Neuronal stem cell (in vitro differentiated cells): ENCODE results near the gene OR4N2.
"Not testable (repeated sequence)": the region's sequence is repeated elsewhere in the genome, so short reads cannot be mapped to it uniquely, and the experiment has no call there.

Experiments used
- DNase-seq: peaks from one replicate; pipeline ENCODE4 v3.0.0-alpha.2; 2013; ENCODE audit warnings: low spot score
- H2AFZ ChIP-seq: one replicate; pipeline ENCODE4 v1.6.1; 2013; ENCODE audit warnings: mild to moderate bottlenecking, low read length, inconsistent platforms
- H2AK5ac ChIP-seq: 2 replicates; pipeline ENCODE4 v1.6.1; 2013; ENCODE audit warnings: low read depth, mild to moderate bottlenecking, inconsistent platforms, low read length, moderate library complexity, mixed read lengths
- H2BK120ac ChIP-seq: 2 replicates; pipeline ENCODE4 v1.6.1; 2013; ENCODE audit warnings: low read depth, mild to moderate bottlenecking, inconsistent platforms, low read length, moderate library complexity, mixed read lengths
- H2BK12ac ChIP-seq: one replicate; pipeline ENCODE4 v1.6.1; 2013; ENCODE audit warnings: low read length, inconsistent platforms
- H2BK15ac ChIP-seq: 2 replicates; pipeline ENCODE4 v1.6.1; 2013; ENCODE audit warnings: mild to moderate bottlenecking, low read length, inconsistent platforms, mixed read lengths
- H2BK5ac ChIP-seq: one replicate; pipeline ENCODE4 v1.6.1; 2013; ENCODE audit warnings: inconsistent platforms, mild to moderate bottlenecking, low read length, moderate library complexity
- H3K14ac ChIP-seq: one replicate; pipeline ENCODE4 v1.6.1; 2013; ENCODE audit warnings: low read length, inconsistent platforms
- H3K18ac ChIP-seq: 2 replicates; pipeline ENCODE4 v1.6.1; 2013; ENCODE audit warnings: low read length, inconsistent platforms
- H3K23ac ChIP-seq: 2 replicates; pipeline ENCODE4 v1.6.1; 2013; ENCODE audit warnings: low read depth, mild to moderate bottlenecking, mixed read lengths, low read length, inconsistent platforms; ENCODE audit not compliant: poor library complexity
- H3K27ac ChIP-seq: replicated peaks from 3 replicates; pipeline ENCODE4 v1.5.1; 2013; ENCODE audit warnings: low read length, inconsistent platforms
- H3K27me3 ChIP-seq, 3 experiments: 2 replicates each; pipeline ENCODE4 v1.6.1; 2013; ENCODE audit warnings: low read length in 3 of 3, mild to moderate bottlenecking in 2 of 3, inconsistent platforms in 1 of 3, low read depth in 1 of 3, mixed read lengths in 1 of 3, moderate library complexity in 1 of 3; ENCODE audit not compliant: control insufficient read depth in 3 of 3, insufficient read depth in 3 of 3
- H3K36me3 ChIP-seq, 2 donors: replicated peaks in 1 of 2; 2 replicates each; pipeline ENCODE4 v1.6.1; 2013; ENCODE audit warnings: low read length in 2 of 2; ENCODE audit not compliant: control insufficient read depth in 2 of 2, insufficient read depth in 2 of 2
- H3K4ac ChIP-seq: 2 replicates; pipeline ENCODE4 v1.6.1; 2013; ENCODE audit warnings: inconsistent platforms, mild to moderate bottlenecking, low read length, moderate library complexity
- H3K4me1 ChIP-seq, 2 donors: 1 replicate in 1 of 2; 2 replicates in 1 of 2; pipeline ENCODE4 v1.6.1; 2013; ENCODE audit warnings: low read length in 2 of 2, low read depth in 1 of 2; ENCODE audit not compliant: control insufficient read depth in 2 of 2, insufficient read depth in 1 of 2
- H3K4me2 ChIP-seq: one replicate; pipeline ENCODE4 v1.6.1; 2013; ENCODE audit warnings: mild to moderate bottlenecking, low read length, inconsistent platforms; ENCODE audit not compliant: insufficient read depth, poor library complexity, severe bottlenecking
- H3K4me3 ChIP-seq, 2 donors: 2 replicates each; pipeline ENCODE4 v1.5.1; 2013; ENCODE audit warnings: low read length in 2 of 2, mild to moderate bottlenecking in 2 of 2, inconsistent platforms in 1 of 2, moderate library complexity in 1 of 2
- H3K79me1 ChIP-seq: one replicate; pipeline ENCODE4 v1.6.1; 2013; ENCODE audit warnings: low read depth, mild to moderate bottlenecking, inconsistent platforms, low read length, moderate library complexity
- H3K9ac ChIP-seq: one replicate; pipeline ENCODE4 v1.6.1; 2013; ENCODE audit warnings: mild to moderate bottlenecking, low read depth, low read length, inconsistent platforms; ENCODE audit not compliant: poor library complexity
- H3K9me3 ChIP-seq, 2 donors: replicated peaks in 1 of 2; 2 replicates each; pipeline versions ENCODE3 to v1.6.1; 2013; ENCODE audit warnings: low read length in 2 of 2, mild to moderate bottlenecking in 2 of 2, inconsistent platforms in 1 of 2, low read depth in 1 of 2, mixed read lengths in 1 of 2, moderate library complexity in 1 of 2; ENCODE audit not compliant: control insufficient read depth in 2 of 2, insufficient read depth in 1 of 2
- H4K8ac ChIP-seq: one replicate; pipeline ENCODE4 v1.6.1; 2013; ENCODE audit warnings: low read depth, mild to moderate bottlenecking, inconsistent platforms, low read length, moderate library complexity
- H4K91ac ChIP-seq: one replicate; pipeline ENCODE4 v1.6.1; 2013; ENCODE audit warnings: low read length, low read depth, mild to moderate bottlenecking, inconsistent platforms; ENCODE audit not compliant: poor library complexity
- WGBS, 2 donors: extraction: QIAGEN DNeasy Blood & Tissue Kit; methylation state at CpG; one replicate each; pipeline ENCODE4 v1.1.7; 2013; ENCODE audit warnings: missing lambda C conversion rate in 2 of 2, mixed read lengths in 1 of 2; ENCODE audit not compliant: insufficient read length in 2 of 2, insufficient replicate concordance in 1 of 2; ENCODE audit errors: extremely low coverage in 2 of 2; 5-methylcytosine and 5-hydroxymethylcytosine counted together

OR4N2 gene

GRCh38 chr14:19787318-19787717, 16.3 kb upstream of the OR4N2 start:
- H3K36me3 ChIP-seq, H2BK5ac ChIP-seq, H3K27ac ChIP-seq, H3K18ac ChIP-seq, H2AFZ ChIP-seq, H3K79me1 ChIP-seq, H4K91ac ChIP-seq, H3K4me3 ChIP-seq, H2AK5ac ChIP-seq, H3K4me1 ChIP-seq, H2BK120ac ChIP-seq, H3K4me2 ChIP-seq, DNase-seq, H3K9me3 ChIP-seq, H3K14ac ChIP-seq, H3K23ac ChIP-seq, H2BK12ac ChIP-seq, H3K4ac ChIP-seq, H2BK15ac ChIP-seq, H4K8ac ChIP-seq, H3K9ac ChIP-seq, H3K27me3 ChIP-seq: not testable (repeated sequence)
- WGBS, 2 donors = no CpG with 5 or more reads among the region's 6 CpGs

GRCh38 chr14:19788150-19788549, 15.4 kb upstream of the OR4N2 start:
- not testable (repeated sequence) for H2BK15ac ChIP-seq, H3K23ac ChIP-seq, H3K9ac ChIP-seq, H3K14ac ChIP-seq, H2BK12ac ChIP-seq, H3K4me3 ChIP-seq, H3K27ac ChIP-seq, H3K4me1 ChIP-seq, H2AK5ac ChIP-seq, H3K9me3 ChIP-seq, H3K4ac ChIP-seq, H2BK120ac ChIP-seq, H2BK5ac ChIP-seq, H3K36me3 ChIP-seq, H3K4me2 ChIP-seq, DNase-seq, H2AFZ ChIP-seq, H4K91ac ChIP-seq, H3K18ac ChIP-seq, H3K27me3 ChIP-seq, H4K8ac ChIP-seq, H3K79me1 ChIP-seq
- WGBS, 2 donors = no CpG with 5 or more reads among the region's 7 CpGs

GRCh38 chr14:19796520-19797108, 7.0 kb upstream of the OR4N2 start:
- not testable (repeated sequence) for H3K14ac ChIP-seq, H2BK120ac ChIP-seq, H2AK5ac ChIP-seq, H3K79me1 ChIP-seq, H3K9ac ChIP-seq, H3K4ac ChIP-seq, H3K36me3 ChIP-seq, H3K27ac ChIP-seq, H3K4me3 ChIP-seq, H3K4me1 ChIP-seq, H3K27me3 ChIP-seq, H2BK15ac ChIP-seq, H2BK5ac ChIP-seq, H3K4me2 ChIP-seq, H3K18ac ChIP-seq, DNase-seq, H4K8ac ChIP-seq, H4K91ac ChIP-seq, H2AFZ ChIP-seq, H3K23ac ChIP-seq, H2BK12ac ChIP-seq
- WGBS, 2 donors = no CpG with 5 or more reads among the region's 10 CpGs
- H3K9me3 ChIP-seq = peaks cover 0 to 16% of the 10 kb centered on the region in 2 donors

- Histone ChIP-seq H3K18ac (no peak overlapping the region), H2BK12ac (no peak overlapping the region), H3K27ac (no peak overlapping the region), H2BK5ac (no peak overlapping the region), H3K4ac (no peak overlapping the region), H2AK5ac (no peak overlapping the region), H3K79me1 (no peaks in the 10 kb centered on the region), H2BK120ac (no peak overlapping the region), H3K4me1 (no peaks in the 10 kb centered on the region), H3K9me3 (peaks cover 0 to 13% of the 10 kb centered on the region in 2 donors), H3K4me3 (no peak overlapping the region), H3K14ac (no peak overlapping the region), H3K4me2 (no peak overlapping the region), H3K23ac (no peak overlapping the region), H4K8ac (no peak overlapping the region), H3K27me3 (no peaks in the 10 kb centered on the region), H2BK15ac (no peak overlapping the region), H3K9ac (no peak overlapping the region), H4K91ac (no peak overlapping the region), H3K36me3 (no peaks in the 10 kb centered on the region), H2AFZ (no peak overlapping the region)
- no CpG with 5 or more reads among the region's 5 CpGs for WGBS, 2 donors
- no peak for DNase-seq
Observed at GRCh38 chr14:19799880-19800279, 3.7 kb upstream of the OR4N2 start.
